Measurements from ENCODE around the gene TFDP2. TPM values are rescaled to one million over a fixed set of nuclear protein-coding genes. Genes with fewer than 3 reads are reported as not detected.

The TFDP2 gene
- total and polyA plus RNA-seq, 2 of the 8 experiments (the other 6 are each of a cell fraction or from before 2014, with no cell fraction given), result 41.1 to 119 TPM

- TF ChIP-seq CTBP2 (IDR thresholded peaks at IDR 0.05; ENCODE audit: borderline replicate concordance, insufficient read depth, insufficient read length, low read length) (no peak), RXRA (IDR thresholded peaks at IDR 0.05; ENCODE audit: insufficient read depth, low read depth, low read length) (no peak), CBX5 (IDR thresholded peaks at IDR 0.05; ENCODE audit: low read depth, low read length) (no peak), TEAD4 (IDR thresholded peaks at IDR 0.05; ENCODE audit: low read depth, low read length) (no peak), GABPA (IDR thresholded peaks at IDR 0.05; ENCODE audit: borderline replicate concordance, insufficient read depth, low read length) (no peak), JUND (IDR thresholded peaks at IDR 0.05; ENCODE audit: low read length) (no peak), NANOG (IDR thresholded peaks at IDR 0.05; ENCODE audit: insufficient read depth, low read depth, low read length, poor library complexity, severe bottlenecking) (no peak), BACH1 (IDR thresholded peaks at IDR 0.05; ENCODE audit: low read length) (no peak), E2F6 (IDR thresholded peaks at IDR 0.05) (no peak)
These were observed 62.7 kb downstream of the TFDP2 start (continued) for GRCh38 chr3:142086581-142087090.

All from H1 (cell line).